GM21367 (cell line): Measurements from ENCODE around the gene AVPI1.

Source experiments
- ATAC-seq: cut with Tn5 transposase; IDR thresholded peaks from one replicate; pipeline ENCODE4 v1.9.1; 2021; ENCODE audit not compliant: unreplicated experiment

AVPI1 gene

GRCh38 chr10:97686962-97687784, at the start of gene AVPI1:
Gene AVPI1 (minus strand): TSS chr10:97687241. CDS start chr10:97679905, 7,336 bp downstream.
- ATAC-seq: peak; percentile 83

DNA sequence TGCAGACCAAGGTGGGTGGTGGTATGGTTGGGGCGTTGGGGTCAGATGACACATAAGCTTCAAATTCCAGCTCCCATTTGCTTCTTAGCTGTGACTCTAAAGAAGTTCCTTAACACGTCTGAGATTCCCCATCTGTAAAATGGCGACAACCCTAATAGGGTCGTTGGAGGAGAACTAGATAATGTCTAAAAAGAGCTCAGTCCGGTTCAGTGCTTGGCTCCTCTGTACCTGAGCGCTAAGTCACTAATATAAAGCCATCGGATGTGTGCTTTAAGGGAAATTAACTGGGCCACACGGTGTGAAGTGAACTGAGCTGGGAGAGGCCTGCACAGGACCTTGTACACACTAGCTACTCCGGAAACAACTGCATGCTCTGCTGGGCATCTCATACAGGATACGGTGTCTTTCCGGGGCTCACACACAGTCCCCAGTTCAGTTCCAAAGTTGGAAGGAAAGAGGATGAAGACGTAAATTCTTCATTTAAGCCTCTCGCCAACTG, 49.4 kb upstream of the AVPI1 start:
- peak; percentile 4 for ATAC-seq

GRCh38 chr10:97734021-97734420, 47.0 kb upstream of the AVPI1 start:
- no peak for ATAC-seq

DNA sequence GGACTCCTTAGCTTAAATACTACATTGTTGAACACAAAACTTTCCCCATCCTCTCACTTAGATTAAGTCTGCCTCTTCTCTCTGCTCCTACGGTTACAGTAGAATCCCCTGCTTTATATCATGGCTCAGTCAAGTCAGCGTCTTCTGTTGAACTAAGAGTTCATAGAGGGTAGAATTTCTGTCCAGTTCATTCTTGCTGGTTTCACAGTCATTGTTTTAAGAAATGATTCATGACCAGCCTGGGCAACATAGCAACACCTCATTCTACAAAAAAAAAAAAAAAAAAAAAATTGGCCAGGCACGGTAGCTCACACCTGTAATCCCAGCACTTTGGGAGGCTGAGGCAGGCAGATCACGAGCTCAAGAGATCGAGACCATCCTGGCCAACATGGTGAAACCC, 46.2 kb upstream of the AVPI1 start:
- ATAC-seq: no peak

- no peak for ATAC-seq
These were observed 45.0 kb upstream of the AVPI1 start for GRCh38 chr10:97732052-97732359.

- ATAC-seq: no peak
These were observed 44.5 kb upstream of the AVPI1 start for GRCh38 chr10:97731346-97732051.

DNA sequence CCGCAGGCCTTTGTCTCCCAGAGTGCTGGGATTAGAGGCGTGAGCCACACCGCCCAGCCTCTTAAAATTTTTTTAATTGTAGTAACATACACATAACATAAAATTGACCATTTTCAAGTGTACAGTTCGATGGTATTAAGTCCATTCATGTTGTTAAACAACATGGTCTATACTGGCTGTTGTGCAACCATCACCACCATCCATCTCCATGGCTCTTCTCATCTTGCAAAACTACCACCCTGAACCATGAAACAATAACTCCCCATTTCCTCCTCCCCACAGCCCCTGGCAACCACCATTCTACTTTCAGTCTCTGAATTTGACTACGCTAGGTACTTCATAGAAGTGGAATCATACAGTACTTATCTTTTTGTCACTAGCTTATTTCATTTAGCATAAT, 42.0 kb upstream of the AVPI1 start:
- no peak for ATAC-seq

DNA sequence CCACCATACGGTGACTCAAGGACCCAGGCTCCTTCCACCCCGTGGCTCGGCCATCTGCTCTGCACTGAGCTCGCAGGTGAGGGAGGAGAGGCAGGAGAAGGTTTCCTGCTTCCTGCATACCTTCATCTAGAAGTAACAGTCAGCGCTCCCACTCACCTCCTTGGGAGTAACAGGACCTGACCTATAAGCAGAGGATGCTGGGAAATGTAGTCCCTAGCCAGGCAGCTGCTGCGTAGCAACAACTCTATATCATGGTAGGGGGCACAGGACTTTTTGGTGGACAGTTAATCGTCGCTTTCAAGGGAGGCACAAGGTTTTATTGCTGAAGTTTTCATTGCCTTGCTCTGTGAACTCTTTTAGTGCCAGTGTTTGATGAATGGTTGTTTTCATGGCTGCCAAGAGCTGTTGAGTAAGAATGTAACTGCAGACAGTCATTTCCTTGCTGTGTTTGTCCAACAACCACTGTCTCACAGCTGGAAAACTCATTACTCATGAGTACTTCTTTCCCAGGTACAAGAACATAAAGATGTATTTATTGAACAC, 39.7 kb upstream of the AVPI1 start:
- ATAC-seq: no peak

- ATAC-seq: no peak
These were observed 37.4 kb upstream of the AVPI1 start for GRCh38 chr10:97724341-97724941.

DNA sequence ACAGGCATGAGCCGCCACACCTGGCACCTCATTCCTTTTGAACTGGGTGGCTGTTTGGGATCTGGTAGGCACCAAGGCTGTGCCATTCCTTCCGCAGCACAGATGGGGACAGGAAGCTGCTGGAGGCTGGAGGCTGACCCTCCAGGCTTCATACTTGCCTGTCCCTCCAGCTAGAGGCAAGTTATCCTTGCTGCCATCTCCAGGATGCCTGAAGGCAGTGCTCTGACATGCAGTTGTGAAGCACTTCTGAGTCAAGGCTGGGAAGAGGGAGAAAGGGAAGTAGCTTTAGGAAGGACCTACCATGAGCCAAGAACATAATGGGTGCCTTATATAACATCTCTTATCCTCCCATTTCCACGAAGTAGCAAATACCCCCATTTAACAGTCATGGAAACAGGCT, 36.0 kb upstream of the AVPI1 start:
- ATAC-seq: no peak

DNA sequence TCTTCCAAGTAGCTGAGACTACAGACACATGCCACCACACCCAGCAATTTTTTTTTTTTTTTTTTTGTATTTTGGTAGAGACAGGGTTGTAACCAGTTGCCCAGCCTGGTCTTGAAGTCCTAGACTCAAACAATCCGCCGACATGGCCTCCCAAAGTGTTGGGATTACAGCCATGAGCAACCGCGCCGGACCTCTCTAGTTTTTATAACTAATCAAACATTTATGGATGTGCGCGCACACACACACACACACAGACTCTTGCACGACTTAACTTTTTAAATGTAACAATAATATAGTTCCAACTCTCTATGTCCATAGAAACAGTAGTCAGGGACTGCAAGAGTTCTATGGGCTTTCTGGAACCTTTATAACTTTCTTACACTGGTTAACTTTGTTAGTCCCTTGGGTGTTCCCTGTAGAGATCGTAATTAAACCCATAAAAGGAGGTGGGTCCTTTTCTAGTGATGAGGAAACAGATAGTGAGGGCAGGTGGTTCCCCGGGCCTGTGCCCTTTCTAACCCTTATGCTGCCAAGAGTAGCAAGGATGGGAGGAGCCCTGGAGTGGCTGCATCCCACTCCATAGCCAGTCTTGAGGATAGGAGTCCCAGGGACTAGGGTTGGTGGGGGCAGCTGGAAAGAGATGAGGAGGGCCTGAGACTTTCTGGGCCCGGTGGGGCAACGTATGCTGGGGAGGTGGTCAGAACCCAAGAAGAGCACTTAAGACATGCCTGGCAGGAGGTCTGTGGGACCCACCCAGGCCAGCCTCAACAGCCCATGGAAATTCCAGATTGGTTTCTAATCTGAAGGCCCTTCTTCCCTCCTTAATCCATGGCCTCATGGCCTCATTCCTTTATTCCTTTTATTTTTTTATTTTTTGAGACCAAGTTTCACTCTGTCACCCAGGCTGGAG, 35.1 kb upstream of the AVPI1 start:
- no peak for ATAC-seq

GRCh38 chr10:97719602-97720001, 32.6 kb upstream of the AVPI1 start:
- ATAC-seq: no peak

DNA sequence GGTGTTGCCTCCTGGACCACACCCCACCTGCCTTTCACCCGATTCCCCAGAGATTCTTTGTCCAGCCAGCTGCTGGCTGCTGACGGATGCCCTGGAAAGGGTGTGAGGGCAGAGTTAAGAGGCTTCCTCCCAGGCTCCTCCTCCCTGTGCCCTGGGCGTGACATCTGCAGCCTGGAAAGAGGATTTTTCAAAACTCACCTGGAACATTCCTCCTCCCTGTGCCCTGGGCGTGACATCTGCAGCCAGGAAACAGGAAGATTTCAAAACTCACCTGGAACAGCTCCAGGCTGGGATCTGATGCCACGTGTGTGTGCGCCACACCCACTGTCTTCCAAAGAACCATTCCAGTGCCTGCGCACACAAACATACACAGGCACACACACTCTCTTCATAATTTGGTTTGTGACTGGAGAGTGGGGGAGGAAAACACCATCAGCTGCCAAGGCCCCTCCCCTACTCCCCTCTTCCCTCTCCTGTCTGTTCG, 31.7 kb upstream of the AVPI1 start:
- ATAC-seq: no peak

- no peak for ATAC-seq
These were observed 31.1 kb upstream of the AVPI1 start for GRCh38 chr10:97718178-97718577.

DNA sequence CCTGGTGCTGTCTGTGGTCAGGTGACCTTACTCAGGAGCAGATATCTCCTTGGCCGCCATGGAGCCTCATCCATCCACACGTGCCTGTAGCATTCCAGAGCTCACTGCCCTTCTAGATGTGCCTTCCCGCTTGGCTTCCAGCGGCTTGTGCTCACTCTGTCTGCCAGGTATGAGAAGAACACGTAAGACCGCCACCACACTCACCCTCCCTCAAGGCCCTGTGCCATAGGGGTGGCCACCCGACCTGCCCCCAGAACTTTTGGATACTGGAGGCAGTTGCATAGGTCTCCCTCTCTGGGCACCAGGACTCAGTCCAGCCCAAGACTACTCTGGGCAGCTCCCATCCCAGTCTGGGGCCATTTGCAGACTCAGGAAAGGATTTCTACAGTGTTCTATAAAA, 30.6 kb upstream of the AVPI1 start:
- no peak for ATAC-seq

GRCh38 chr10:97715259-97715874, 28.3 kb upstream of the AVPI1 start:
- no peak for ATAC-seq

DNA sequence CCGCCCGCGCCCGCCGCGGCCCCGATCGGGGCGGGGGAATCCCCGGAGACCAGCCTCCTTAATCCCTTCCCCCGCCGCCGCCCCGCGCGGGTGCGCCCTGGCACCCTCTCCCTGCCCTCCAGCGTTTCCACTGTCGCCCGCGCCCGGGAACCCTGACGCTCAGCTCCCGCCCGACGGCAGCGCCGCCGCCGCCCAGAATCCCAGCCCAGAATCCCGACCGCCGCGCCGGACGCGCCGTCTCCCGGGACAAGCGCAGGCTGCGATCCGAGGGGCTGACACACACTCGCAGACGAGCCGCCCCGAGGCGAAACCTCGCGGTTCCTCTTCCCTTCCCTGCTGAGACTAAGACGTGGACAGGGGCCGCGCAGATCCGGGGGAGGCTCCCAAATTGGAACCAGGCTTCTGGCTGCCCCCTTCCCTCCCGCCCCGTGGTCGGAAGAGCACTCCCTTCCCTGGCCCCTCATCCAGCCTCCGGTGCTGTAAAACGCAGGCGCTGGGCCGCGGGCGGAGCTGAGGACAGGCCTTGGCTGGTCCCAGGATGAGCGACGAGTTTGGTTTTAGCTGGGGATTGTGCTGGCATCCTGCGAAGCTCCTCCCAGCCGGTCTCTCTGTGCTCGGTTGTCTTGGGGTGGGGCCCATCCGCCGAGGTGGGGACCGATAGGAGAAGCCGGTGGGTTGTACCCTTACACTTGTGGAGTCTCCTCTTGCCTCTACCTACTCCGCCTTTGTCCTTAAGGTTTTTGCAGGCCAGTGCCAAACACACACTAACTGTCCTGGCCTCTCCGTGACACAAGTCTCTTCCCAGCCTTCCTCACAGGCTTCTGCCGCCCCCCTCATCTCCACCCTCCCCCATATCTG, 27.6 kb upstream of the AVPI1 start:
- ATAC-seq: peak; percentile 34

GRCh38 chr10:97713826-97714400, 26.9 kb upstream of the AVPI1 start:
- peak; percentile 84 for ATAC-seq

GRCh38 chr10:97713339-97713825, 26.3 kb upstream of the AVPI1 start, which contains the start of gene MARVELD1:
Gene MARVELD1 (plus strand): TSS chr10:97713730. CDS start chr10:97713877, 147 bp downstream.
- peak; percentile 18 for ATAC-seq
